ENCODE results near the gene LAMP1.

LAMP1 gene

GRCh38 chr13:113332615-113333014 lies 35.6 kb downstream of the LAMP1 start:
- no peak for DNase-seq (ENCODE audit: low spot score)
- no peak for TF ChIP-seq CTCF (IDR thresholded peaks at IDR 0.05; ENCODE audit: borderline replicate concordance, control extremely low read depth, extremely low read depth, insufficient read depth, missing control alignments)
- in situ Hi-C loops (cut with MboI; ENCODE audit: low sequenced_read_pairs, unreplicated experiment), result no loop called here

- in situ Hi-C loops (cut with MboI; ENCODE audit: low sequenced_read_pairs, unreplicated experiment), result no loop called here
- no peak for TF ChIP-seq CTCF (IDR thresholded peaks at IDR 0.05; ENCODE audit: borderline replicate concordance, control extremely low read depth, extremely low read depth, insufficient read depth, missing control alignments)
- no peak for DNase-seq (ENCODE audit: low spot score)
These were observed 36.0 kb downstream of the LAMP1 start for GRCh38 chr13:113333076-113333475.

GRCh38 chr13:113337556-113337955 lies 40.5 kb downstream of the LAMP1 start:
- in situ Hi-C loops (cut with MboI; ENCODE audit: low sequenced_read_pairs, unreplicated experiment), result no loop called here
- TF ChIP-seq CTCF (IDR thresholded peaks at IDR 0.05; ENCODE audit: borderline replicate concordance, control extremely low read depth, extremely low read depth, insufficient read depth, missing control alignments), result no peak
- DNase-seq (ENCODE audit: low spot score), result no peak

- no peak for TF ChIP-seq CTCF (IDR thresholded peaks at IDR 0.05; ENCODE audit: borderline replicate concordance, control extremely low read depth, extremely low read depth, insufficient read depth, missing control alignments)
- in situ Hi-C loops (cut with MboI; ENCODE audit: low sequenced_read_pairs, unreplicated experiment), result no loop called here
- no peak for DNase-seq (ENCODE audit: low spot score)
These were observed 40.9 kb downstream of the LAMP1 start for GRCh38 chr13:113337976-113338375.

- TF ChIP-seq CTCF (IDR thresholded peaks at IDR 0.05; ENCODE audit: borderline replicate concordance, control extremely low read depth, extremely low read depth, insufficient read depth, missing control alignments), result no peak
- in situ Hi-C loops (cut with MboI; ENCODE audit: low sequenced_read_pairs, unreplicated experiment), result no loop called here
- no peak for DNase-seq (ENCODE audit: low spot score)
These were observed 41.4 kb downstream of the LAMP1 start for GRCh38 chr13:113338451-113338850.

GRCh38 chr13:113342820-113343691 lies 46.0 kb downstream of the LAMP1 start:
- TF ChIP-seq CTCF (IDR thresholded peaks at IDR 0.05; ENCODE audit: borderline replicate concordance, control extremely low read depth, extremely low read depth, insufficient read depth, missing control alignments), result no peak
- DNase-seq (ENCODE audit: low spot score), result no peak
- in situ Hi-C loops (cut with MboI; ENCODE audit: low sequenced_read_pairs, unreplicated experiment), result no loop called here

Data from GM13976 (cell line).